Gastrocnemius medialis (tissue), 4 donors: ENCODE data around the gene SLC22A1.

ENCODE experiments used
- POLR2A ChIP-seq, 2 donors: fragments of 450-650 bp; IDR thresholded peaks; one replicate each; pipeline ENCODE4 v1.6.1; 2017; ENCODE audit warnings: antibody characterized with exemption in 2 of 2, mild to moderate bottlenecking in 2 of 2, moderate library complexity in 2 of 2
- TF ChIP-seq, protein P1 (sequence below), 5 experiments: fragments of 450-650 bp in 3 of 5; fragments of 200-600 bp in 2 of 5; sonication (generic) in 2 of 5; IDR thresholded peaks in 4 of 5; conservative IDR thresholded peaks in 1 of 5; 1 replicate in 4 of 5; 2 replicates in 1 of 5; pipeline ENCODE4 v1.5.1; 2016 to 2019; ENCODE audit warnings: antibody characterized with exemption in 5 of 5, mild to moderate bottlenecking in 3 of 5, moderate library complexity in 3 of 5

GRCh38 chr6:160085226-160085625 lies 36.4 kb upstream of the SLC22A1 start:
- TF ChIP-seq, protein P1, sequence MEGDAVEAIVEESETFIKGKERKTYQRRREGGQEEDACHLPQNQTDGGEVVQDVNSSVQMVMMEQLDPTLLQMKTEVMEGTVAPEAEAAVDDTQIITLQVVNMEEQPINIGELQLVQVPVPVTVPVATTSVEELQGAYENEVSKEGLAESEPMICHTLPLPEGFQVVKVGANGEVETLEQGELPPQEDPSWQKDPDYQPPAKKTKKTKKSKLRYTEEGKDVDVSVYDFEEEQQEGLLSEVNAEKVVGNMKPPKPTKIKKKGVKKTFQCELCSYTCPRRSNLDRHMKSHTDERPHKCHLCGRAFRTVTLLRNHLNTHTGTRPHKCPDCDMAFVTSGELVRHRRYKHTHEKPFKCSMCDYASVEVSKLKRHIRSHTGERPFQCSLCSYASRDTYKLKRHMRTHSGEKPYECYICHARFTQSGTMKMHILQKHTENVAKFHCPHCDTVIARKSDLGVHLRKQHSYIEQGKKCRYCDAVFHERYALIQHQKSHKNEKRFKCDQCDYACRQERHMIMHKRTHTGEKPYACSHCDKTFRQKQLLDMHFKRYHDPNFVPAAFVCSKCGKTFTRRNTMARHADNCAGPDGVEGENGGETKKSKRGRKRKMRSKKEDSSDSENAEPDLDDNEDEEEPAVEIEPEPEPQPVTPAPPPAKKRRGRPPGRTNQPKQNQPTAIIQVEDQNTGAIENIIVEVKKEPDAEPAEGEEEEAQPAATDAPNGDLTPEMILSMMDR (IDR thresholded peaks at IDR 0.05 in 4 of 5, conservative IDR thresholded peaks at IDR 0.05 in 1 of 5), result no peak
- no peak for TF ChIP-seq POLR2A (IDR thresholded peaks at IDR 0.05)
